Astrocyte (in vitro differentiated cells and primary cell): ENCODE data around the gene CACNB2. TPM values are rescaled to one million over a fixed set of nuclear protein-coding genes. Genes with fewer than 3 reads are reported as not detected.

Source experiments
- DNase-seq: peaks from one replicate; pipeline ENCODE4 v3.0.0-alpha.2; 2010; ENCODE audit warnings: low read depth
- FAIRE-seq: peaks from 2 replicates; lab custom pipeline; 2011; peaks lifted over from hg19 to GRCh38; lab: Jason Lieb, UNC
- H2AFZ ChIP-seq: 2 replicates; pipeline ENCODE4 v1.6.0; 2012; ENCODE audit warnings: low read depth, low read length, inconsistent platforms
- H3K27ac ChIP-seq: 2 replicates; pipeline ENCODE4 v1.5.1; 2011; ENCODE audit warnings: low read depth, low read length, inconsistent platforms
- H3K27me3 ChIP-seq: 2 replicates; pipeline ENCODE4 v1.6.0; 2011; ENCODE audit warnings: low read length, inconsistent platforms; ENCODE audit not compliant: insufficient read depth
- H3K36me3 ChIP-seq: 2 replicates; pipeline ENCODE4 v1.5.1; 2011; ENCODE audit warnings: low read length, inconsistent platforms; ENCODE audit not compliant: insufficient read depth
- H3K4me1 ChIP-seq: 2 replicates; pipeline ENCODE4 v1.5.1; 2011; ENCODE audit warnings: low read length, inconsistent platforms; ENCODE audit not compliant: insufficient read depth
- H3K4me2 ChIP-seq: 2 replicates; pipeline ENCODE4 v1.6.0; 2012; ENCODE audit warnings: low read length, inconsistent platforms
- H3K4me3 ChIP-seq: 2 replicates; pipeline ENCODE4 v1.5.1; 2011; ENCODE audit warnings: low read depth, mild to moderate bottlenecking, low read length, inconsistent platforms; ENCODE audit not compliant: insufficient read depth
- H3K79me2 ChIP-seq: 2 replicates; pipeline ENCODE4 v1.6.0; 2012; ENCODE audit warnings: mild to moderate bottlenecking, low read length, inconsistent platforms; ENCODE audit not compliant: insufficient read depth
- H3K9ac ChIP-seq: 2 replicates; pipeline ENCODE4 v1.6.0; 2012; ENCODE audit warnings: mild to moderate bottlenecking, low read length, inconsistent platforms
- H3K9me3 ChIP-seq: 2 replicates; pipeline ENCODE4 v1.5.1; 2012; ENCODE audit warnings: low read depth, mild to moderate bottlenecking, low read length, inconsistent platforms; ENCODE audit not compliant: insufficient read depth
- H4K20me1 ChIP-seq: 2 replicates; pipeline ENCODE4 v1.6.0; 2012; ENCODE audit warnings: low read length, inconsistent platforms; ENCODE audit not compliant: insufficient read depth
- H3K27ac Mint-ChIP-seq: one replicate; pipeline ENCODE4 v1.8.0; 2021; ENCODE audit warnings: mild to moderate bottlenecking, mixed read lengths; ENCODE audit not compliant: unreplicated experiment
- H3K27me3 Mint-ChIP-seq: one replicate; pipeline ENCODE4 v1.8.0; 2021; ENCODE audit warnings: low read depth, mixed read lengths; ENCODE audit not compliant: unreplicated experiment
- H3K36me3 Mint-ChIP-seq: one replicate; pipeline ENCODE4 v1.8.0; 2021; ENCODE audit warnings: low read depth, mixed read lengths; ENCODE audit not compliant: unreplicated experiment
- H3K4me1 Mint-ChIP-seq: one replicate; pipeline ENCODE4 v1.8.0; 2021; ENCODE audit warnings: low read depth, mixed read lengths; ENCODE audit not compliant: unreplicated experiment
- H3K4me3 Mint-ChIP-seq: one replicate; pipeline ENCODE4 v1.8.0; 2021; ENCODE audit warnings: mild to moderate bottlenecking, moderate library complexity, mixed read lengths; ENCODE audit not compliant: unreplicated experiment
- H3K9me3 Mint-ChIP-seq: one replicate; pipeline ENCODE4 v1.8.0; 2021; ENCODE audit warnings: mild to moderate bottlenecking, mixed read lengths; ENCODE audit not compliant: unreplicated experiment
- EZH2 ChIP-seq: IDR thresholded peaks from 2 replicates; pipeline ENCODE4 v1.6.1; 2012; ENCODE audit warnings: mild to moderate bottlenecking, low read length, inconsistent platforms; ENCODE audit not compliant: insufficient read depth
- total RNA-seq: library from RNA; stranded (reverse); gene quantifications from 2 replicates; pipeline ENCODE4 v1.2.1, GENCODE V29; 2021
- TF ChIP-seq, protein P1 (sequence below): IDR thresholded peaks from 2 replicates; pipeline ENCODE4 v1.5.1; 2011; ENCODE audit warnings: low read depth, mild to moderate bottlenecking, inconsistent platforms, low read length, moderate library complexity; ENCODE audit not compliant: insufficient read depth

The CACNB2 gene
- total RNA-seq, 1 donor from 2014 or later: 0.66 TPM

DNA sequence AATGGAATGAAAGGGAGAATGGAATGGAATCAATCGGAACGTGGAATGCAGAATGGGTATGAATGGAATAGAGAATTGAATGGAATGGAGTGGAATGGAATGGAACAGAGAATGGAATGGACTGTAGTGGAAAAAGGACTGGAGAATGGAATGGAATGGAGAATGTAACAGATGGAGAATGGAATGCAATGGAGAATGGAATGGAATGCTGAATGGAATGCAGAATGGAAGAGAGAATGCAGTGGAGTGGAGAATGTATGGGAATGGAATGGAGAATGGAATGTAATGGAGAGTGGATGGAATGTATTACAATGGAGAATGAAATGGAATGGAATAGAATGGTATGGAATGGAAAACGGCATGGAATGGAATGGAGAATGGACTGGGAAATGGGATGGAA, 414.3 kb downstream of the CACNB2 start:
- H3K9me3 Mint-ChIP-seq: no peaks in the 10 kb centered on the region
- H3K36me3 Mint-ChIP-seq: peaks cover 10% of the 10 kb centered on the region
- Histone ChIP-seq H3K79me2 (no peaks in the 10 kb centered on the region), H3K9me3 (peaks cover 13% of the 10 kb centered on the region), H3K27me3 (no peaks in the 10 kb centered on the region), H3K4me3 (no peak overlapping the region), H3K36me3 (peaks cover 3% of the 10 kb centered on the region), H3K4me2 (no peak overlapping the region), H4K20me1 (no peaks in the 10 kb centered on the region), H3K27ac (no peak overlapping the region), H2AFZ (no peak overlapping the region), H3K9ac (no peak overlapping the region), H3K4me1 (no peaks in the 10 kb centered on the region)
- TF ChIP-seq, protein P1, sequence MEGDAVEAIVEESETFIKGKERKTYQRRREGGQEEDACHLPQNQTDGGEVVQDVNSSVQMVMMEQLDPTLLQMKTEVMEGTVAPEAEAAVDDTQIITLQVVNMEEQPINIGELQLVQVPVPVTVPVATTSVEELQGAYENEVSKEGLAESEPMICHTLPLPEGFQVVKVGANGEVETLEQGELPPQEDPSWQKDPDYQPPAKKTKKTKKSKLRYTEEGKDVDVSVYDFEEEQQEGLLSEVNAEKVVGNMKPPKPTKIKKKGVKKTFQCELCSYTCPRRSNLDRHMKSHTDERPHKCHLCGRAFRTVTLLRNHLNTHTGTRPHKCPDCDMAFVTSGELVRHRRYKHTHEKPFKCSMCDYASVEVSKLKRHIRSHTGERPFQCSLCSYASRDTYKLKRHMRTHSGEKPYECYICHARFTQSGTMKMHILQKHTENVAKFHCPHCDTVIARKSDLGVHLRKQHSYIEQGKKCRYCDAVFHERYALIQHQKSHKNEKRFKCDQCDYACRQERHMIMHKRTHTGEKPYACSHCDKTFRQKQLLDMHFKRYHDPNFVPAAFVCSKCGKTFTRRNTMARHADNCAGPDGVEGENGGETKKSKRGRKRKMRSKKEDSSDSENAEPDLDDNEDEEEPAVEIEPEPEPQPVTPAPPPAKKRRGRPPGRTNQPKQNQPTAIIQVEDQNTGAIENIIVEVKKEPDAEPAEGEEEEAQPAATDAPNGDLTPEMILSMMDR: no peak
- TF ChIP-seq EZH2: no peak
- no peaks in the 10 kb centered on the region for H3K27me3 Mint-ChIP-seq
- H3K4me1 Mint-ChIP-seq: no peaks in the 10 kb centered on the region
- FAIRE-seq (no peak), DNase-seq (no peak)
- no peak overlapping the region for H3K27ac Mint-ChIP-seq
- no peak overlapping the region for H3K4me3 Mint-ChIP-seq

DNA sequence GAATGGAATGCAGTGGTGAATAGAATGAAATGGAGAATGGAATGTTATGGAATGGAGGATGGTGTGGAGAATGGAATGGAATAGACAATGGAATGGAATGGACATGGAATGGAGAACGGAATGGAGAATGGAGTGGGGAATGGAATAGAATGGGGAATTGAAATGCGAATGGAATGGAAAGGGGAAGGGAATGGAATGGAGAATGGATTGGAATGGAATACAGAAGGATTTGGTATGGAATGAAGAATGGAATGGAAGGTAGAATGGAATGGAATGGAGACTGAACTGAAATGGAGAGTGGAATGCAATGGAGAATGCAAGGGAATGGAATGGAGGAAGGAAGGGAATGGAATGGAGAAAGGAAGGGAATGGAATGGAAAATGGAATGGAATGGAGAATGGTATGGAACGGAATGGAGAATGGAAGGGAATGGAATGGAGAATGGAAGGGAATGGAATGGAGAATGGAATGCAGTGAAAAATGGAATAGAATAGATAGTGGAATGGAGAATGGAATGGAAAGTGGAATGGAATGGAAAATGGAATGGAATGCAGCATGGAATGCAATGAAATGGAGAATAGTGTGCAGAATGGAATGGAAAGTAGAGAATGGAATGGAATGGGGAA, 416.4 kb downstream of the CACNB2 start:
- Histone ChIP-seq H3K9me3 (peaks cover 17% of the 10 kb centered on the region), H2AFZ (no peak overlapping the region), H3K4me2 (no peak overlapping the region), H3K4me1 (no peaks in the 10 kb centered on the region), H3K9ac (no peak overlapping the region), H3K79me2 (no peaks in the 10 kb centered on the region), H3K27me3 (no peaks in the 10 kb centered on the region), H3K27ac (no peak overlapping the region), H3K36me3 (peaks cover under 1% of the 10 kb centered on the region), H4K20me1 (no peaks in the 10 kb centered on the region), H3K4me3 (no peak overlapping the region)
- Mint-ChIP-seq H3K27me3 (no peaks in the 10 kb centered on the region), H3K9me3 (no peaks in the 10 kb centered on the region), H3K27ac (no peak overlapping the region), H3K4me1 (no peaks in the 10 kb centered on the region), H3K4me3 (no peak overlapping the region), H3K36me3 (peaks cover 5% of the 10 kb centered on the region)
- TF ChIP-seq, protein P1: no peak
- TF ChIP-seq EZH2: no peak
- FAIRE-seq: no peak
- DNase-seq: no peak

DNA sequence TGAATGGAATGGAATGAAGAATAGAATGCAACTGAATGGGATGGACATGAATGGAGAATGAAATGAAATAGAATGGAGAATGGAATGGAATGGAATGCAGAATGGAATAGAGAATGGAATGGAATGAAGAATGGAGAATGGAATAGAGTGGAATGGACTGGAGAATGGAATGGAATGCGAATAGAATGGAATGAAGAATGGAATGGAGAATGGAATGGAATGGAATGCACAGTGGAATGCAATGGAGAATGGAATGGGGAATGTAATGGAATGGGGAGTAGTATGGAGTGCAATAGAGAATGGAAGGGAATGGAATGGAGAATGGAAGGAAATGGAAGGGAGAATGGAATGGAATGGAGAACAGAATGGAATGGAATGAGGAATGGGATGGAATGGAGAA, 417.7 kb downstream of the CACNB2 start:
- no peaks in the 10 kb centered on the region for H3K27me3 Mint-ChIP-seq
- H3K4me2 ChIP-seq: no peak overlapping the region
- H3K4me3 Mint-ChIP-seq: no peak overlapping the region
- H3K9me3 ChIP-seq: peaks cover 17% of the 10 kb centered on the region
- H3K36me3 ChIP-seq: no peaks in the 10 kb centered on the region
- no peak for TF ChIP-seq EZH2
- TF ChIP-seq, protein P1: no peak
- FAIRE-seq (no peak), DNase-seq (no peak)
- H3K4me1 Mint-ChIP-seq: no peaks in the 10 kb centered on the region
- no peaks in the 10 kb centered on the region for H3K9me3 Mint-ChIP-seq
- no peak overlapping the region for H2AFZ ChIP-seq
- no peaks in the 10 kb centered on the region for H3K4me1 ChIP-seq
- no peak overlapping the region for H3K9ac ChIP-seq
- no peaks in the 10 kb centered on the region for H3K36me3 Mint-ChIP-seq
- no peak overlapping the region for H3K27ac ChIP-seq
- no peak overlapping the region for H3K4me3 ChIP-seq
- no peak overlapping the region for H3K27ac Mint-ChIP-seq
- H3K27me3 ChIP-seq: no peaks in the 10 kb centered on the region
- no peaks in the 10 kb centered on the region for H4K20me1 ChIP-seq
- no peaks in the 10 kb centered on the region for H3K79me2 ChIP-seq
